ENCODE results near the gene GGA1. TPM values are rescaled to one million over a fixed set of nuclear protein-coding genes. Genes with fewer than 3 reads are reported as not detected.

GGA1 gene
- total RNA-seq, 1 donor from 2014 or later, result 78.9 TPM

GRCh38 chr22:37681001-37681424 lies 72.4 kb downstream of the GGA1 start:
- intact Hi-C loops (cut with micrococcal nuclease), result loop anchor here (1.0 kb wide), 3 partner anchors 23 to 58 kb away; partner anchors contain the start of gene PDXP
- Mint-ChIP-seq H3K4me3 (no peak overlapping the region), H3K27ac (no peak overlapping the region), H3K36me3 (ENCODE audit: low read depth) (peaks cover 6% of the 10 kb centered on the region), H3K9me3 (no peaks in the 10 kb centered on the region), H3K4me1 (ENCODE audit: low read depth) (peaks cover 27% of the 10 kb centered on the region), H3K27me3 (ENCODE audit: insufficient read depth) (no peaks in the 10 kb centered on the region)
- no peak for DNase-seq (ENCODE audit: low spot score)

GRCh38 chr22:37681556-37682049 lies 73.0 kb downstream of the GGA1 start:
- H3K4me1 Mint-ChIP-seq (ENCODE audit: low read depth), result peaks cover 25% of the 10 kb centered on the region
- no peaks in the 10 kb centered on the region for H3K9me3 Mint-ChIP-seq
- peaks cover 6% of the 10 kb centered on the region for H3K36me3 Mint-ChIP-seq (ENCODE audit: low read depth)
- no peaks in the 10 kb centered on the region for H3K27me3 Mint-ChIP-seq (ENCODE audit: insufficient read depth)
- intact Hi-C loops (cut with micrococcal nuclease), result loop anchor here (1.0 kb wide), 3 partner anchors 23 to 58 kb away; partner anchors contain the start of gene PDXP
- DNase-seq (ENCODE audit: low spot score), result peak; percentile 67
- H3K27ac Mint-ChIP-seq, result no peak overlapping the region
- H3K4me3 Mint-ChIP-seq, result no peak overlapping the region

Other genes with a start within 250 kb of the GGA1 start
- 0.05 and 0.08 TPM in 2 replicates for gene ELFN2, start 181.4 kb upstream of the GGA1 start, total RNA-seq
- gene MFNG, start 122.5 kb upstream of the GGA1 start, total RNA-seq, result 213 and 214 TPM in 2 replicates
- gene CARD10, start 89.4 kb upstream of the GGA1 start, total RNA-seq, result not detected in 2 replicates
- 1.1 and 1.5 TPM in 2 replicates for gene CDC42EP1, start 48.4 kb upstream of the GGA1 start, total RNA-seq
- not detected in 2 replicates for gene LGALS2, start 28.7 kb upstream of the GGA1 start, total RNA-seq
- gene SH3BP1, start 30.8 kb downstream of the GGA1 start, total RNA-seq, result 110 and 116 TPM in 2 replicates
- 47.0 and 50.4 TPM in 2 replicates for gene PDXP, start 49.9 kb downstream of the GGA1 start, total RNA-seq
- 245 and 254 TPM in 2 replicates for gene LGALS1, start 66.8 kb downstream of the GGA1 start, total RNA-seq
- 67.8 and 70.0 TPM in 2 replicates for gene NOL12, start 77.5 kb downstream of the GGA1 start, total RNA-seq
- 32.7 and 32.9 TPM in 2 replicates for gene TRIOBP, start 88.2 kb downstream of the GGA1 start, total RNA-seq
- 28.5 and 28.9 TPM in 2 replicates for gene GCAT, start 199.1 kb downstream of the GGA1 start, total RNA-seq
- 0.24 TPM in 1 of 2 replicates, not detected in the other for gene GALR3, start 214.5 kb downstream of the GGA1 start, total RNA-seq
- 29.9 and 30.1 TPM in 2 replicates for gene ANKRD54, start 235.5 kb downstream of the GGA1 start, total RNA-seq
- gene EIF3L, start 240.6 kb downstream of the GGA1 start, total RNA-seq, result 433 and 441 TPM in 2 replicates